NCI-H1105 (cell line): ENCODE results near the gene OTOG.

Source experiments
- DNase-seq: peaks from one replicate; lab custom pipeline; 2025; lab: John Stamatoyannopoulos, UW

OTOG gene

DNA sequence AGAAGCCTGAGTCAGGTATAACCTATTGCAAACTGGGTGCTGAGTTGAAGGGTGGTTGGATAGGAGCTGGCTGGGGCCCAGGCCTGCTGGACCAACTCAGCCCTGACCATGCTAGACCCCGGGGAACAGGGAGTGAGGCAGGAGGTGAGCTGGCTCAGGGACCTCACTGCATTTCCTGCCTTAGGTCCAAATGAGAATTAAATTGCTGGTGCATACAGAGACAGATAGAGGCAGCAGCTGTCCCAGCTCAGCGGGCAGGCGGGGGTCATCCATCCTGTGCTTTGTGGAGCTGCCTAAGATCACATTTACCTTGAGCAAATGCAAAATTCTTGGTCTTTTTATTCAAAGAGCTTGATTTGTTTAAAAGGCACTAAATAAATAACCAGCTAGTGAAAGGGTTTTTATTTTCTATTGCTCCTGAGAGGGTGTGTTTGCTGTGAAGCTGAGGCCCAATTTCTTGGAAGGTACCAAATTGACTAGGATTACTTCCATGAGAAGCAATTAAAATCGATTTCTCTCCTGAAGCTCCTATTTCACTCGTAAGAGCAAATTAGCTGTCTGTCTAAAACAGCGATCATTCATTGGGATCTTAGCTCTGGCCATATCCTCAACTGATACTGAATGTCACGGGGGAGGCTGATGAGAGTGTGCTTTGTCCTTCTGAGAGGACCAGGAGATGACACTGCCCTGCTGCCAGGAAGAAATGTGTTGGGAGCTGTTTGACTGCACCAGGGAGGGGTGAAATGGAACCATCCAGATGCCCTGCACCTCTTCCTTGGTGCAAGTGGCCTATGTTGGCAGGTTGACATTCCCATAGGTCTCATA is 27.8 kb upstream of the OTOG start:
- DNase-seq: no peak

DNA sequence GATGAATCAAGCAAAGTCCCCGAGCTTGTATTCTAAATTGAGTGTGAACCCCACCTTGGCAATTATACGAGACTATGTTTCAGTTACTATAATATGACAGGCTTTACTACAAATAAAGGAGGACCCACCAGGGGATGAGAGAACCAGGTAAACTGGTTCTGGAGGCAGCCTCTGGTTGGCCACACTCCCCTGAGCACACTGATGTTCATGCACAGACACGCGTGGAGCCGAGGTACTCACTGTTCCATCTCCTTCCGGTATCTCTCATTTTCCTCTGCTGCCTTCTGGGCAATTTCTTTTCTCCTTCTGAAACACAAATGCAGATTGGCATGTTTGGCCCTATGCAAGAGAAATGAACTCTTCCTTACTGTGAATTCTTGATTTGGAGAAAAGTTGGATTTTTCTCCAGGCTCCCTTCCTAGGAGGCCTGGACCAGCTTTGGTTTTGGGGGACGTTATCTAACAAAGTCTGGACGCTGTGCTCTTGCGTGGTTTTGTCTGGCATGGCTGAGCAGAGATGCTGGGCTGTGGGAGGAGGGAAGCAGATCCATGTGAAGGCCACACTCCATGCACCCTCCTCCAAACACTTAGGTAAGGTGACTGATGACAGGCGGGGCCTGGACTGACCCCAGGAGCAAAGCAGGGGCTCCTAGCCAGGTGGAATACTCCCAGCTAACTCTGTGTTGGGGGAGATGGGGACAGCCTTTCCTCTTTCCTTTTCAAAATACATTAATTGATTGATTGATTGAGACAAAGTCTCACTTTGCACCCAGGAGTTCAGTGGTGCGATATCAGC is 25.8 kb upstream of the OTOG start:
- DNase-seq: no peak

DNA sequence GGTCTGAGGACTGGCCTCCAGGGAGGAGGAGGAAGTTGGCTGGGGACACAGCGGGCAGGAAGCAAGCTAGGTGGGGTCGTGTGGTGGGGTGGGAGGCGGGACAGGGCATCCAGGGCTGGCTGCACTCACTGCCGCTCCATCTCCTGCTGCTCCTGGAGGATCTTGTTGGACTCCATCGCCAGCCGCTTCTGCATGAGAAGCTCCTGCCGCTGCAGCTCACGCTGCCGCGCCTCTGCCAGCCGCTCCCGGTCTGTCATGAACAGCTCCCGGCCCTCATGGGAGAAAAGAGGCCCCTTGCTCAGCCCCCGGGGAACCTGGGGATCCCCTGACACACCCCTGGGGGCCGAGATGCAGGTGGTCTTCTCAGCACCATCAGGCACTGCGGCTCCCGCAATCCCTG is 24.4 kb upstream of the OTOG start:
- DNase-seq: no peak

DNA sequence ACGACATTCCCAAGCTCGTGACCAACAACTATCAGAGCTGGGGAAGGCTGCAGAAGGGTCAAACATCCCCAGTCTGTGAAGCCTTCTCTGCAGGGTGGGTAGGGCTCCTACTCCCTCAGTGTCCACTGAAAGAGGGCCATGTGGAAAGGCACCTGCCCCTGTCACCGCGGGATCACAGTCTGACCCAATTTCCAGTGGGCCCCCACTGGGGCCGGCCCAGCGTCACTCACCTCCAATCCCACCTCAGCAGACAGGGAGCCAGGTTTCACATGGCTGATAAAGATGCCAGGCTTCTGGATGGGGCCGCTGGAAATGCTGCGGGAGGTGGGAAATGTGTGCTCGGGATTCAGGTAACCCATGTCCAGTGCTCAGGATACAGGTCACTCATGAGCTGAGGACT is 22.8 kb upstream of the OTOG start:
- no peak for DNase-seq

DNA sequence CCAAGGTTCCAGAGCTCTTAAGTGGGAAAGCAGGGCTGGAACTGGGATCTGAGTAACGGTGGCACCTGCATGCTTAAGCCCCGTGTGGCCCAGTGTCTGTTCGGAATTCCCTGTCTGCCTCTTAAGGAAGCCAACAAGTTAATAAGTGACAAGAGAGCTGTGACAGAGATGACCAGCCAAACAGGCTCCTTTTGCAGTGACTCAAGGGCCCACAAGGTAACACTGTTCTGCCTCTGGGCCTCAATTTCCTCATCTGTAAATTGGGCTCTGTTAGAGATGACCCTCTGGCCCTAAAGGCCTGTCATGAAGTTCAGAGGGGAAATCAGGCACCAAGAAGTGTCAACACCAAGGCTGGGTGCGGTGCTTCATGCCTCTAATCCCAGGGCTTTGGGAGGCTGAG is 21.5 kb upstream of the OTOG start:
- no peak for DNase-seq

DNA sequence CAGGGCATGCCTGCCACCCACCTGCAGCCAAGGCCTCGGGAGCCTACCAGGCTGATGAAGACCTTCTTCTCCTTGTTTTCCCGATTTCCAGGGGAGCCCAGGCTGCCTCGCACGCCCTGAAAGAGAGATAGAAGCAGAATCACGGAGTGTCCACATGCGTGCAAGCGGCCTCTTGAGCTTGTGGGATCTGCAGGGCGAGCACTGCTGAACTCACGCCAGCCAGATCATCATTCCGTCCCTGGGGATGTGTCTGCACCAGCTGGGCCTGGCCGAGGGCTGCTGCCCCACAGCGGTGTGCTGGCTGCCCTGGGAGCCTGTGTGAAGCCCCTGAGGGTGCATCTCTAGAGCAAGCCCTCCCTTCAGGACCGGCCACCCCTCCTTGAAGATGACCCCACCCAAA is 20.7 kb upstream of the OTOG start:
- DNase-seq: no peak

DNA sequence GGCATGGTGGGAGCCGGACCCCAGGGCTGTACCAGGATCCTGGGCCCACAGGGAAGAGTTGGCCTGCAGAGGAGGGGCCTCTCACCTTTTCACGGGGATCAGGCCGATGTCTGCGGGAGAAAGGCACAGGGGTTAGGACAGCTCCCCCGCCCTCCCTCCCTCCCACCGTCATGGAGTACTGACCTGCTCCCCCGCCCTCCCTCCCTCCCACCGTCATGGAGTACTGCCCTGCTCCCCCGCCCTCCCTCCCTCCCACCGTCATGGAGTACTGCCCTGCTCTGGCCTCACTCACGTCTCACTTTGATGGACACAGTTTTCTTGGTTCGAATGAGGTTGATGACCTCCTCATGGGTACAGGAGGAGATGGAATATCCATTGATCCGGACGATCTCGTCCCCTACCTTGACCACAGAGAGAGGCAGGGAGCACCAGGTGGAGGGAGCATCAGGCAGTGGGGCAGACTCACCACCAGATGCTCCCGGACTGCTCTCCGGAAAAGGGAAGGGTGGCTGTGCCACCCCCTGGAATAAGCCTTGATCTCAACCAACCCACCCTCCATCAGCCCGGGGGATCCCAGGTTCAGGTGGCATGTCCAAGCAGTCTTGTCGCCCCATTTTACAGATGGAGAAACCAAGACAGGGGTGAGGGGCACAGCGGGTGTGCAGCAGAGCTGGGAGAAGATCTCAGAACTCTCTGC is 20.0 kb upstream of the OTOG start:
- DNase-seq: no peak

DNA sequence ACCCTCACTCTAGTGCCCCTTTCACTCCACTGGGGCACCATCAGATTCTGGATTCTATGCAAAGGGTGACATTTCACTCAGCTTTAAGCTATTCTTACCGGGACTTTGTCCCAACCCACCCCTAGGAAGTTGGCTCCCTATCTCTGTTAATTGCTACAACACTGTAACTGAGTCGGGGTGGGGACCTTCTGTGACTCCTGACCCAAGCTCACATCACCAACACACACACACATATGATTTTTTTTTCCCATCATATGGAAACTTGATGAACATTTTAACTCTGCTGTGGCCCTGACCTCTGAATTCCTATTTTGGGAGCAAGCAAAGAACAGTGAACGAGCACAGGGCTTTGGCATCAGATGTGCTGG is 19.4 kb upstream of the OTOG start:
- no peak for DNase-seq

DNA sequence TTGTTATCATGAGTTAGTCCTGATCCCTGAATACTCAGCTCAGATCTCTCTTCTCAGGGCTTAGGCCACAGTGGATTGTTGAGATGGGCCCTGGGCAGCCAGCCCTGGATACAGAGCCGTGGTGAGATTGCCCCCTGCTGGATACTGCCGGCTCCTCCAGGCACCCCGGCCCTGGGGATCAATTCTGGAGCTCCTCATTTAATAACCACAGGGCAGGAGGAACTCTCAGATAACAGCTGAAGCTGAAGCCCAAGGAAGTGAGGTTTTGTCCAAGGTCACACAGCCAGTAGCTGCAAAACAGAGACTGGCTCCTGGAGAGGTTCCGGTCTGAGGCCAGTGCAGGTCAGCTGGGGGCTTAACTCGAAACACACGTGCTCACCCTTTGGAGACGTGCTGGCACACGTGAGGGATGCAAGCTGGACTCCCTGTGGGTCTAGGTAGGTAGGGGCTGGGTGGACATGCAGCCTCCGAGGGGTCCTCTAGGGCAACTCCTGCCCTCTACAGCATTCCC is 18.8 kb upstream of the OTOG start:
- DNase-seq: no peak

DNA sequence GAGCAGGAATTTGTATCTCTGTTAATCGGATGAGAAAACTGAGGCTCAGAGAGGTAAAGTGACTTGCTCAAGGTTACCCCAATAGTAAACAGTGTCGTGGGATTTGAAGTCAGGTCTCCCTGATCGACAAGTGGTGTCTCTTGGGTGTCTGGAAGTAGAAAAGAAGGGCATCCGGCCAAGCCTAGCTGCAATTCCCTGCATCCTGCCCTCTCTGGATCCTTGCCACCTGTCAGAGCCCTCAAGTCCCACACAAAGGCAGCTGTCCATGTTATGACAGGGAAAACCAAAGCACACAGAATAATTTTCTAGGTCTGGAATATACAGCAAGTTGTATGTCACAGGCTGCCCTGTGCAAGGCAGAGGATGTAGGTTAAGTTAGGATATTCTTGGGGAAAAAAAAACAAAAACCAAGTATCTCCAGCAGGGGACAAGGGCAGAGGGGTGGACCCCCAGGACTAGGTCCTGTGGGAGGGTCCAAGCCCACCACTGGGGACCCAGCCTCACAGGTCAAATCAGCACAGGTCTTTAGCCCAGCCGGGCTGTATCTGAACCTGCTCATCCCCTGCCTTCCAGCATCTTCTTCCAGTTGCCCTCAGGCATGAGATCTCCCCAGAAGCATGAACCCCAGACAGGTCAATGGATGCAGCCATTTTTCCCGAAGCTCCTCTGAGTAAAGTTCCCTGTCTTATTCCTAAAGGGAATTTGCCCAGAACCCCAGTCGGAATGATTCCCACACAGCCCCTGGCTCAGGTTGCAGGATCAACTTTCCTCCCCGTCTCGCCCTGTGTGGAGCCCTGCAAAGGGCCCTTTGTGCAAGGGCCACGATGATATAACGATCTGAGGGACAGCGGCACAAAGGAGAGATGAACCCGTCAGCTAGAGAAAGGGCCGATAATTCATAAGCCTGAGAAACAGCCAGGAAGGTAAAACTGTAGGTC is 17.9 kb upstream of the OTOG start:
- peak; percentile 76 for DNase-seq

DNA sequence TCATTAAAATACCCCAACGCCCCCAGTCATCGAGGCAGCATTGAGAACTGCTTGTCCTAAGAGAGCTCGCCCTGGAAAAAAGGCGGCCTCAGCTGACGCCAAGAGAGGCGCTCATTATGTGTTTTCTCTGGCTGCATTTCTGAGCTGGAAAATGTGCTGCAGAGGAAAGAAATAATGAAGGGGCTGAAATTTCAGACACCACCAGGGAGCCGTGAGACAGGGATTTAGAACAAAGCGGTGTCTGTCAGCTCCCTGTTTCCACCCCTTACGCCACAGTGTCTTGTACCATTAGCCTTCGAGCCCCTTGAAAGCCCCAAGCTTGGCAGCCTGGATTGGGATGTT is 17.2 kb upstream of the OTOG start:
- DNase-seq: no peak

DNA sequence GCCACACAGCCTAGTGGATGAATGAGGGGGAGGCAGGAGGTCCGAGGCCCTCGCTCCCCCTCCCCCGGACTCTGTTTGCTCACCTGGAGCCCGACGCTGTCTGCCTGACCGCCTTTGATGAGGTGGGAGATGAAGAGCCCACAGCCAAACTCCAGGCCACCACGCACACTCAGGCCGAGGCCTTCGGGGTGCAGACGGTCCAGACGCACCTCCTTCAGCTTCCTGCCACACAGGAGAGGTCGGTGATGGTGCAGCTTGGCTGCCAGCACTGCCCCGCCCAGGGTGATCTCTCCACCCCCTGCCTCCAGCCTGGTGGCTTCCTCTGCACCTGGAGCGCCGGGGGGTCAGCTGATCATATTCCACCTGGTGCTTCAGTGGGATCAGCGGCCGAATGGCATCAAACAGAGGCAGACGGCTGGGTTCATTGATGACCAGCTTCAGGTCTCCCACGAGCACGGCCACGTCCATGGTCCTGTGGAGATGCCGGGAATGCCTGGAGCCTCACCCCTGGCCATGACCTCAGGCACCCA is 15.9 kb upstream of the OTOG start:
- peak; percentile 64 for DNase-seq

DNA sequence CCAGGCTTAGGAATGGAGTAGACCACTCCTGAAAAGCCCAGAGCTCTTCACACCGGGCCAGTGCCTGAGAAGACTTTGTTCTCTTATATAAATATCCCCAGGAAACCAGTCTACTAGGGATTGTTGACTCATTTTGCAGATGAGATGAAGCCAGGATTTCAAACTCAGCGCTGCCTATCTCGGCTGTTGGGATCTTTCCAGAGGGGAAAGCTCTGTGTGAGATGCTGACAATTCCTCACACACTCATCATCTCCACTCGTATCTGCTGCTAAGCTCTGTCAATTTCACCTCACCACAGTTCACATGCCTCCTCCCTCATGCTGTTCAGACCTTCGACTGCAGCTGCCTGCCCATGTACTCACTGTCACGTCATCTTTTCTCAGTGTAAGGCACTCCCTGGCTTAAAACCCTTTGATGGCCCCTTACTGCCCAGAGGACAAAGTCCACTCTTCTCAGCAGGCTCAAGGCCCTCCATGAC is 15.4 kb upstream of the OTOG start:
- DNase-seq: no peak

DNA sequence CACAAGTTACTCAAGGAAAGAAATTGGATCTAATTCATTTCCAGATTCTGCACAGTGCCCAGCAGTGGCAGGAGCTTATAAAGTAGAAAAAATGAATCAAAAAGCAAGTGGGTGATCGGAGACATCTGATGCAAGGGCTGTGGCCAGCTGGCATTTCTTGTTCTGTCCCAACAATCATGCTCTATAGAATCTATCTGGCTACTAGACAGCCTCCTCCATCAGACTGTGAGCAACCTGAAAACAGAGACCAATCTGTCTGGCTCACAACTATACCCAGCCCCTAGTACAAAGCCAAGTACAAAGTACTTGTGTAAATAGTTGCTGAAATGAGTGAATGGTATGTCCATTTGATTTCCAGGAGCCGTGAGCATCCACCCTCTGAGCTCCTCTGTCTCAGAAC is 14.3 kb upstream of the OTOG start:
- no peak for DNase-seq

DNA sequence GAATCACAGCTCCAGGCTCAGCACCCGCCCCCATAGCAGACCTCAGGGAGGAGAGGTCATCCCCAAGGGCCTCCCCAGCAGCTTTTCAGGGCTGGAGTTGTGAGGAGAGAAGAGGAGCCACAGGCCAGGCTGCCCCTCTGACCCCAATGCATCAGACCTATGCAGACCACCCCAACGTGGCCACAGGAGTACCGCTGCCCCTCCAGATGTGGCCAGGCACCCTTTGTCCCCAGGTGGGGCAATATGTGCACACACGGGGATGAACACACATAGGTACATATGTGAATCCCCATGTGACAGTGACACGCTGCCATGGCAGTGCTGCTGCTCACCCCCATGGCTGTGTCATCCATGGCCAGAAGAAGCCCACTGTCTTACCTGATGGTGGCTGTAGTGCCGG is 13.7 kb upstream of the OTOG start:
- no peak for DNase-seq

DNA sequence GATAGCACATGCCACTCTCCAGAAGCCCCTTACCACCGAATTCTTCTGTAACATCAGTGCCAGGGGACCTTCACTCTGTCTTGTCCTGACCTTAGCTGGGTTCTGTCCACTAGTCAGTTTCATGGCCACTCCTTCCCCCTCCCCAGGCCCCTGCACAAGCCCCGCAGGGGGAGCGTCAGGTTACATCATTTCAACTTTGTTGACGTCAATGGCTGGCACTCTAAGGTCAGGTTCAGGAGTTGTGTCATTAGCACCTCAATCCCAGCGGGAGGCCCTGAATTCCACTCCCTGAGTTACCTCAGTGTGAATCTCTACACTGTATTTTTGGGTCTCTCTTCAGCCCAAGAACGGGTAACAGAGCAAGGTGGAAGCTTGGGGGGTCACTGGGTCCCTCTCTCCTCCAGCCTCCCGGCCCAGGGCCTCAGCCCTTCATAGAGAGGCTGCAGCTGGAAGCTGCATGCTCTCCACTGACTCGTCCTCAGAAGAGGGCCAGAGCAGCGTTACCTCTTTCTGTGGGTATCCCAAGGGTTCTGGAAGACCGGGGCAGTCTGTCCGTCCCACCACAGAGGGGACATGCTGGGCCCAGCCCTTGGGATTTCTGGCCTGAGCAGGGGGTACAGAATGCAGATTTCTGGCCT is 13.2 kb upstream of the OTOG start:
- no peak for DNase-seq

DNA sequence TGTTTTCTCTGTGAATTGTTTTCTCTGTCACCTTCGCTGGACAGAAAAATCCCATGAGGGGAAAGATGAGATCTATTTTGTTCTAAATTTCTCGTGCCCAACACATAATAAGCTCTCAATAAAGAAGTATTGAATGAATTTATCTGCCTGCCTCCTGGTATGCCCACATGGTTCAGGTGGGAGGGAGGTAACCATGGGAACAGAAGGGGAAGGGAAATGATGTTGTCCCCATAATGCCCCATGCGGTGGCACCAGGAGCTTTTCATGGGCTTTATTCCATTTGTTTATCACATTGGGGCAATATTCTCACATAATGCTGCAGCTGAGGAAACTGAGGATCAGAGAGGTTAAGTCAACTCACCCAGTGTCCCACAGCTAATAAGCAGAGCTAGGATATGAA is 11.6 kb upstream of the OTOG start:
- no peak for DNase-seq

DNA sequence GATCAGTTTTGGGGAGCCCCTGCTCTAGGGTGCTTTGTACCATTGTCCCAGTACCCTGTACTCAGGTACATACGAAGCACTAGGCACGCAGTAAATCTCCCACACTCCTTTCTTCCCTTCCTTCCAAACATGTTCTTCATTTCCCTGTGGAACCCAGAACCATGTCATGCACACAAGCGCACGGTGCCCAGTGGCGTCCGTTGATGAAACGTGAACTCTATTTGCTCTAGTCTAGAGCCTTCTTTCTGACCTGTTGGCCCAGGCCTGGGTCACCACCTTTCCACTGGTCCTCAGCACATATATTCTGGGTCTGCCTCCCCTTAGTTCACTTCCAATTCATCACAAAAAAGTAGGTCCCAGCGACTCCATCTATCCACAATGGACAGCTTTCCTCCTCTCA is 9.8 kb upstream of the OTOG start:
- no peak for DNase-seq

DNA sequence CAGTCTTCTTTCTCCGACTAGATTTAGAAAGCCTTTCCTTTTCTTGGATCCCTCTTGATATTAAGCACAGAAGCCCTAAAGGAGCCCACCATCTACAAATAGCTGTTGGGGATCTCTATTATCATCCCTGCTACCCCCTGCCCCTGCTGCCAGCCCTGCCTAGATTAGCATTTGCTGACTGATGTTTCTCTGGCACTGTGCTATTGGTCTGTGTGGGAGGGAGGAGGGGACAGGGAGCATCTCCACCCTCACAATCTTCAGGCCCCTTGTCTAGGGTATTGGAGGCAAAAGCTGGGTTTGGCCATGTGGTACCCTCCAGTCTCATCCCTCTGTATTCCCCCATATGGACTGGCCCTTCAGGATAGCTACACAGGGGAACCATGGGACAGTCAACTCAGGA is 9.0 kb upstream of the OTOG start:
- DNase-seq: no peak

DNA sequence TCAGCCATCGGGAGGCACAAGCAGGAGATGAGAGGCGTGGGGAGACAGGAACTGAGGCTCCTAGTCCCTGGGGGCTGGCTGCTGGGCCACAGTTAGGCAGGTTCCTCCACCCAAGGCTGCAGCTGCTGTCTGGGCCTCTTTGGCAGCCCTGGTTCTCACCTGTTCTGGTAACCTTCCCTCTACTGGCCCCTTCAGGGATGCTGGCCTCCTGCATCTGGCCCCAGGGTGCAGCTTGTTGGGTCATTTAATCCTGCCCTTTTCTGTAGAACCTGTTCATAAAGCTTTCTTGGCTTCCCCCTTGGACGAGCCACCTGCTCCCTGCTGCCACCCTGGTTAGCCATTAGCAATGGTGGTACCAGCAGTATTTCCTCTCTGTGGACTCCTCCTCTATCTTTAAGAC is 8.3 kb upstream of the OTOG start:
- DNase-seq: no peak

DNA sequence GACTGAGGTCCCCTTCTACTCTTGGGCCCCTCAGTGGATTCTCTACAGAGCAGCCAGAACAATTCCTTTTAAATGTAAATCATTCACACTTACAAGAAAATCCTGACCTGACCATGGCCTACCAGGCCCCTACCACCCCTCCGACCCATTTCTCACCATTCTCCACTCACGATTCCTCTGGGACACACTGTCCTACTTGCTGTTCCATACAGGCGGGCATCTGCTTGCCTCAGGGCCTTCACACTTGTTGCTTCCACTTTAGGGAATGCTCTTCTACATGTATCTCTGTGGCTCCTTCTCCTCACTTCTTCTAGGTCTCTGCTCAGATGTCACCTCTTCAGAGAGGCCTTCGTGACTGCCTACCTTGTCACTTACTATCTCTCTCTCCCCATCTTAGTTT is 6.3 kb upstream of the OTOG start:
- DNase-seq: no peak
